Endothelial cell of umbilical vein (primary cell): Measurements from ENCODE around the gene PKP4. TPM values are rescaled to one million over a fixed set of nuclear protein-coding genes. Genes with fewer than 3 reads are reported as not detected.

Experiments
- BruUV-seq: library from RNA; stranded (reverse); fragments of 400-500 nt; replicated peaks from 2 replicates; lab custom pipeline; 2021; lab: Mats Ljungman, UMichigan
- CTCF ChIA-PET: fragments of 300-600, 350-600 bp; sonication (Branson Sonifier 250); formaldehyde crosslinking; loops from one replicate; lab custom pipeline; 2021; ENCODE audit warnings: antibody characterized with exemption, inconsistent platforms; lab: Charles Lee
- POLR2A ChIA-PET: fragments of 300-600, 350-600 bp; sonication (Branson Sonifier 250); formaldehyde crosslinking; loops from one replicate; lab custom pipeline; 2021; ENCODE audit warnings: antibody characterized with exemption, inconsistent platforms; lab: Charles Lee
- DNase-seq: peaks from one replicate; pipeline ENCODE4 v3.0.0-alpha.2; 2011; ENCODE audit warnings: low read depth, low spot score
- FAIRE-seq: peaks from 2 replicates; lab custom pipeline; 2011; peaks lifted over from hg19 to GRCh38; lab: Jason Lieb, UNC
- H2AFZ ChIP-seq: 2 replicates; pipeline ENCODE4 v1.6.0; 2012; ENCODE audit warnings: low read depth, low read length, control low read depth, inconsistent platforms
- H3K27ac ChIP-seq: 2 replicates; pipeline ENCODE4 v1.5.1; 2011; ENCODE audit warnings: low read depth, mild to moderate bottlenecking, control low read depth, low read length, moderate library complexity; ENCODE audit not compliant: insufficient read depth
- H3K27me3 ChIP-seq, 2 experiments: 2 replicates each; pipeline versions ENCODE4 v1.6.0 to v1.6.1; 2011; ENCODE audit warnings: low read length in 2 of 2, mixed read lengths in 1 of 2; ENCODE audit not compliant: control insufficient read depth in 2 of 2, insufficient read depth in 2 of 2
- H3K36me3 ChIP-seq, 2 experiments: 2 replicates in 1 of 2; 3 replicates in 1 of 2; pipeline ENCODE4 v1.5.1; 2011; ENCODE audit warnings: low read length in 2 of 2, mild to moderate bottlenecking in 1 of 2, moderate library complexity in 1 of 2; ENCODE audit not compliant: control insufficient read depth in 2 of 2, insufficient read depth in 2 of 2; ENCODE audit errors: extremely low read depth in 1 of 2
- H3K4me1 ChIP-seq: 3 replicates; pipeline ENCODE4 v1.5.1; 2011; ENCODE audit warnings: mild to moderate bottlenecking, low read length; ENCODE audit not compliant: control insufficient read depth, insufficient read depth; ENCODE audit errors: extremely low read depth
- H3K4me2 ChIP-seq: 2 replicates; pipeline ENCODE4 v1.6.1; 2011; ENCODE audit warnings: low read length, control low read depth, mixed read lengths; ENCODE audit not compliant: insufficient read depth
- H3K4me3 ChIP-seq, 3 experiments: fragments of 200-600 bp in 1 of 3; sonication (generic), shearing (Covaris generic) in 1 of 3; replicated peaks in 1 of 3; 2 replicates each; pipeline ENCODE4 v1.5.1; 2011 to 2016; ENCODE audit warnings: control low read depth in 3 of 3, low read length in 3 of 3, mild to moderate bottlenecking in 2 of 3, inconsistent platforms in 1 of 3, low read depth in 1 of 3, moderate library complexity in 1 of 3; ENCODE audit not compliant: insufficient read depth in 1 of 3
- H3K79me2 ChIP-seq: 2 replicates; pipeline ENCODE4 v1.6.0; 2012; ENCODE audit warnings: low read length, inconsistent platforms; ENCODE audit not compliant: control insufficient read depth, insufficient read depth
- H3K9ac ChIP-seq: replicated peaks from 2 replicates; pipeline ENCODE3; 2011; ENCODE audit warnings: low read length, control low read depth; ENCODE audit not compliant: insufficient read depth; ENCODE audit errors: extremely low read depth
- H3K9me1 ChIP-seq: replicated peaks from 3 replicates; pipeline ENCODE4 v1.6.0; 2011; ENCODE audit warnings: mild to moderate bottlenecking, low read length; ENCODE audit not compliant: control insufficient read depth, insufficient read depth; ENCODE audit errors: extremely low read depth
- H3K9me3 ChIP-seq: replicated peaks from 2 replicates; pipeline ENCODE4 v1.5.1; 2012; ENCODE audit warnings: low read length, inconsistent platforms; ENCODE audit not compliant: control insufficient read depth, insufficient read depth
- H4K20me1 ChIP-seq: replicated peaks from 2 replicates; pipeline ENCODE3; 2011; ENCODE audit warnings: mild to moderate bottlenecking, low read length; ENCODE audit not compliant: control insufficient read depth, insufficient read depth; ENCODE audit errors: extremely low read depth
- CTCF ChIP-seq, 2 donors: IDR thresholded peaks; 1 replicate in 1 of 2; 2 replicates in 1 of 2; pipeline ENCODE4 v1.5.1; 2011; ENCODE audit warnings: low read length in 2 of 2, mild to moderate bottlenecking in 2 of 2, moderate library complexity in 2 of 2, control low read depth in 1 of 2, inconsistent platforms in 1 of 2, low read depth in 1 of 2; ENCODE audit not compliant: insufficient read depth in 1 of 2; ENCODE audit errors: extremely low read depth in 1 of 2
- EZH2 ChIP-seq: IDR thresholded peaks from 2 replicates; pipeline ENCODE4 v1.6.1; 2012; ENCODE audit warnings: borderline replicate concordance, low read depth, mild to moderate bottlenecking, moderate library complexity, low read length, inconsistent platforms; ENCODE audit not compliant: severe bottlenecking
- FOS ChIP-seq: IDR thresholded peaks from 2 replicates; pipeline ENCODE4 v1.6.1; 2011; ENCODE audit warnings: mild to moderate bottlenecking, low read length, moderate library complexity, borderline replicate concordance; ENCODE audit not compliant: insufficient read depth
- GATA2 ChIP-seq: IDR thresholded peaks from 2 replicates; pipeline ENCODE4 v1.7.0; 2011; ENCODE audit warnings: low read depth, mild to moderate bottlenecking, moderate library complexity, mixed read lengths, low read length; ENCODE audit not compliant: insufficient read length, insufficient read depth
- JUN ChIP-seq: IDR thresholded peaks from 2 replicates; pipeline ENCODE4 v1.6.1; 2011; ENCODE audit warnings: borderline replicate concordance, low read depth; ENCODE audit not compliant: insufficient read length, insufficient read depth
- MAX ChIP-seq: IDR thresholded peaks from 2 replicates; pipeline ENCODE4 v1.6.1; 2011; ENCODE audit not compliant: insufficient read depth, insufficient read length
- MYC ChIP-seq: IDR thresholded peaks from one replicate; pipeline ENCODE4 v1.6.1; 2011; ENCODE audit warnings: mild to moderate bottlenecking, low read depth, low read length
- POLR2A ChIP-seq: IDR thresholded peaks from 2 replicates; pipeline ENCODE4 v1.6.1; 2012; ENCODE audit warnings: low read depth, mild to moderate bottlenecking, control low read depth, low read length
- POLR2AphosphoS5 ChIP-seq: IDR thresholded peaks from 2 replicates; pipeline ENCODE4 v1.6.1; 2012; ENCODE audit warnings: low read depth, mild to moderate bottlenecking, control low read depth, low read length, moderate library complexity; ENCODE audit not compliant: insufficient read depth
- dilution Hi-C: fragments of 300-500 bp; cut with MboI; formaldehyde crosslinking; loops from one replicate; pipeline ENCODE4 v1.15.0; 2019; ENCODE audit warnings: low sequenced_read_pairs; ENCODE audit not compliant: extremely low pct_ligation_motif_present
- intact Hi-C: fragments of 100-400 bp; cut with micrococcal nuclease; formaldehyde crosslinking; loops from one replicate; pipeline ENCODE4 v1.10.0; 2022
- polyA plus RNA-seq, 4 experiments: library from polyadenylated mRNA; depleted of rRNA in 3 of 4; stranded (reverse) in 3 of 4; unstranded in 1 of 4; fragments of >200 nt; gene quantifications; 2 replicates each; pipeline versions ENCODE4 v1.2.1 to v1.2.3, GENCODE V29; 2011 to 2012; ENCODE audit warnings: missing spikeins in 1 of 4
- total RNA-seq: library from RNA; stranded (reverse); gene quantifications from 2 replicates; pipeline ENCODE4 v1.2.3, GENCODE V29; 2021

PKP4 gene
- total and polyA plus RNA-seq, 2 donors (not counting 3 experiments of a cell fraction or from before 2014, with no cell fraction given), result 35.4 to 68.5 TPM

- no peak overlapping the region for H2AFZ ChIP-seq
- no peaks in the 10 kb centered on the region for H3K36me3 ChIP-seq
- intact Hi-C loops, result no loop called here
- H3K79me2 ChIP-seq, result no peaks in the 10 kb centered on the region
- H3K27me3 ChIP-seq, result no peaks in the 10 kb centered on the region
- no peaks in the 10 kb centered on the region for H3K9me3 ChIP-seq
- TF ChIP-seq POLR2AphosphoS5 (no peak), MYC (no peak), MAX (no peak), FOS (no peak), EZH2 (no peak), POLR2A (no peak), CTCF (IDR thresholded peaks at IDR 0.05; ENCODE audit: extremely low read depth in 1 of 2, insufficient read depth in 1 of 2, low read depth in 1 of 2, low read length in 2 of 2) (no peak), GATA2 (no peak), JUN (no peak)
- H3K4me1 ChIP-seq, result no peaks in the 10 kb centered on the region
- no peak overlapping the region for H3K4me2 ChIP-seq
- H3K4me3 ChIP-seq, result no peak overlapping the region
- DNase-seq (peak; percentile 10), FAIRE-seq (no peak)
- dilution Hi-C loops, result no loop called here
- H3K27ac ChIP-seq, result no peak overlapping the region
- H3K9me1 ChIP-seq, result no peaks in the 10 kb centered on the region
- no peaks in the 10 kb centered on the region for H4K20me1 ChIP-seq
- ChIA-PET POLR2A (no interaction called here), CTCF (interaction anchor here (0.6 to 1.7 kb wide), 6 partner anchors 10 to 71 kb away, joined by 3 to 4 read pairs (median 3); no protein-coding TSS in a partner anchor)
- H3K9ac ChIP-seq, result no peak overlapping the region
- BruUV-seq, result no TSS peak
Observed at GRCh38 chr2:158529379-158530259, 72.9 kb downstream of the PKP4 start.
